ENCODE measurements around the gene DLG2.

DLG2 gene

DNA sequence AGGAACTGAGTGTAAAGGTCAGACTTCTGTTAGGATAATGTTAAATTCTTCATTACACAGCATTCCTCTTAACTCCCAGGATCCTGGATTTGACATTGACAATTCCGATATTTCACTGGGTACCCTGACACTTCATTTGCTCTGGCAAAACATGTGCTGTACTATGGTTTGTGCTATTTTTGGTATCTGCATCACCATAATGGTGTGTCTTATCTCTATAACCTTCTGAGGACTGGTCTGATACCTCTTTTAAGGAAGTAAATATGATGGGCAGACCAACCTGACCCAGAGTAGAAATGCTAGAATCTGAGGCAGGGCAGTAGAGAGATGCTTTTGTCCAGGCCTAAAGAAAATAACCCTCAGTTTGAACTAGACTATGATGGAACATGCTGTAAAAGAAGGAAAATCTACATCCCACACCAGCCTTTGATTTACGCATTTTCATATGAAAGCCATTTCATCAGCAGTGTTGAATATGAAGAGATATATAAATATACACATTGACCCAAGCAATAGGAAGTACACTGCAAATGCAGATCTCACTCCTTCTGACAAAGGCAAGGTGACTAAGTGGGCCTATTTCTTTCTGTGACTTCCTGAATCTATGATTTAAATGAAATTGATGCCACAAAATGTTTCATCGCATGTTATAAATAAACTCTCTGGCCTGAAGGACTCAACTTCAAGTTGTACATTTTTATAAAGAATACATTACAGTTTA, 966.7 kb downstream of the DLG2 start:
- DNase-seq (ENCODE audit: low read depth) = no peak

DNA sequence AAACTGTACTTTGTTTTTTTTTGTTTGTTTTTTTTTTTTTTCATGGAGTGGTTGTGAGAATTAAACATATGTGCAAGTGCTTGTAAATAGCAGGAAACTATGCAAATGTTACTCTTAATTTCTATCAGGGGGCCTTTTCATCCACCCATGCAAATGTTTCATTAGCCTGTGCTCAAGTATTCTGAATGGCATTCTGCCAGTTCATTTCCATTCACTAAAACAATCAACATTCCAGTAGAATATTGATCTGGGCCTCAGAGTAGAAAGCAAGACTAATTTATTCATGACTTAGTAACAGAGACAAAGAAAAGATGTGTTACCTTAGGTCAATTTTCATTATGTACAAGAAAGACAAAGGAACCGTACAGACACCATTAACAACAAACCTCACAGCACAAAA, 971.4 kb downstream of the DLG2 start:
- DNase-seq (ENCODE audit: low read depth) = no peak

GRCh38 chr11:84648471-84648870, 978.7 kb downstream of the DLG2 start:
- DNase-seq (ENCODE audit: low read depth) = no peak

DNA sequence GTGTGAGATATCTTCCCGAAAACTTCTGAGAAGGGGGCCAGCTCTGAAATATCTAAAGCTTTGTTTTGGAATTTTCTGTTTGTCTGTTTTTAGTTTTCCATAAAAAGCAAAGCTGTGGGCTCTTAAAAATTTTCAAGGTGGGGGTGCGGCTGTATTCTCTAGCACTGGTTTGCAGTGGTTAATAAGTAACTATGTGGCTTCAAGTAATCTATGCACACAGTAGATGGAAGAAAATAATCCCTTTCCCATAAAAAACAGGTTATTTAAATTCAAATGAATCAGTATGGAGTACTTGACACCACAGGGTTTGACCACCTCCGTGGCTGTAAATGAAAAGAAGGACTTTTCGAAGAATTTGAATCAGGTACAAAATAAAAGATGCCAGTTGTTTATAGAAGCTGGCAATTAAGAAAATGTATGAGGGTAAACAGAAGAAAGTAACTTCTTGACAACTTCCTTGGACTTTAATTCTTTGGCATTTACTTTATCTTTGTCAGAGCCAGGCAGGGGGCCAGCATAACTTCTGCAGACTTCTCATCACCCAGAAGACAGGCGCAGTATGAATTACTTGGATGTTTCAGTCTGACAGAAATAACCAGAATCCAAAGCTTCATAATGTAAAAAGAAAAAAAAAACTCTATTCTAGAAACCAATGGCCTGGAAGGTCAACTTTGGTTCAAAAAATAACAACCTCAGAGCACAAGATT, 981.0 kb downstream of the DLG2 start:
- no peak for DNase-seq (ENCODE audit: low read depth)

DNA sequence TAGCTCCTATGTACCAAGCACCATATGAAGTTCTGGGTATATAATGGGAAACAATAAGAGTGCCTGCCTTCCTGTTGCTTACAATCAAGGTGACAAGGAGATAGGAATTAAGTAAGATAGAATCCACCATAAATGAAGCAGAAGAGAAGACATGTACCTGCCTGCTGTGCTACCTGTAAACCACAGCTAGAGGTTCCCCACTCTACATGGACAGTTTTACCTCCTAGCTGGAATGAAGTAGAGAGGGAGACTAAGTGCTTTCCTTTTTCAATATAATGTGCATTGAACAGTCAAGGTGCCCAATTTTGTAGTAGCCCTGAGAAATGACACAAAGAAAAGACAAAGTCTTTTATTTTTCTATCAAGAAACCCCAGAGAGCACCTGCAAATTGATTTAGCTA, 984.6 kb downstream of the DLG2 start:
- no peak for DNase-seq (ENCODE audit: low read depth)

DNA sequence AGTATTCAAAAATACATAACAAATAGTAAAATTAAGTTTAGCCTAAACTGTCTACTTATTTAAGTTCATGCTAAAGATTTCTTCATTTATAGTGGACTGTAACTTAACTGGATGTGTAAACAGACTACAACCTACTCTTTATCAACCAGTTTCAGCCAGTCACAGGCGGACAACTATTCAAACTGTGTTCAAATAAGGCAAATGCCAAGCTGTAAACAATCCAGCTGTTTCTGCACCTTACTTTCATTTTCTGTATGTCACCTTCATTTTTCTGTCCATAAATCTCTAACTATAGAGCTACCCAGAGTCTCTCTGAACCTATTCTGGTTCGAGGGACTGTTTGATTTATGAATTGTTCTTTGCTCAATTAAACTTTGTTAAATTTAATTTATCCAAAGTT, 992.8 kb downstream of the DLG2 start:
- no peak for DNase-seq (ENCODE audit: low read depth)

GRCh38 chr11:84628871-84629620, 998.1 kb downstream of the DLG2 start:
- DNase-seq (ENCODE audit: low read depth) = no peak

- peak; percentile 2 for DNase-seq (ENCODE audit: low read depth)
These were observed 1000.9 kb downstream of the DLG2 start for GRCh38 chr11:84626256-84626655.

DNA sequence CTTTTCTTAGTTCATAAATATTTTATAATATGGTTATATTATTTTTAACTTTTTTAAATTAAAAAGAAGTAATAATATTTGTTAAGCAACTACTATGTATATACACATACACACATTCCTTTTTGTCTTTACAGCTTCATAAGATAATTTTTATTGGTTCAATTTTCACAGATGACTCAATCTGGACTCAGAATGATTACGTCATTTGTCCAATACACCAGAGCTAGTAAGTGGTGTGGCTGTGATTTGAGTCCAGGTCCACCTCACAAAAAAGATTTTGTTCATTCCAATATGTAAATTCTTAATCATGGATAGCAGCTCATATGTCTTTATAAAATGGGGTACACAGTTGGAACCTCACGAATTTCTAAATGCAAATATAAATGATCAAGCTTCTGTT, 1014.5 kb downstream of the DLG2 start:
- no peak for DNase-seq (ENCODE audit: low read depth)

DNA sequence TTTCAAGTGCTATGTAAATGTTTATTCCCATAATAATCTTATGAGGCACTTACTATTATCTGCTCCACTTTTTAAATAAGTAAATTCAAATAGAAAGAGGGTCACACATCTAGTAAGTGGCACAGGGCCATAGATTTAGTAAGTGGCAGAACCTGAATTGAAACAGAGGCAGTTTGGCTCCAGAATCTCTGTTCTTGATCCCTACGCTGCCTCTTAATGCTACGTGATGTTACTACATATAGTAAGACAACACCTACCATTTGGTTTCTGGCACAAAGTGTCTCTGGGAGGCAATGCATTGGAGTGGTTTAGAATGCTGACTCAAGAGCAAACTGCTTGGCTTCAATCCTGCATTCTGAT, 1018.3 kb downstream of the DLG2 start:
- no peak for DNase-seq (ENCODE audit: low read depth)

- no peak for DNase-seq (ENCODE audit: low read depth)
These were observed 1018.9 kb downstream of the DLG2 start for GRCh38 chr11:84607975-84608836.

GRCh38 chr11:84594602-84595001, 1032.5 kb downstream of the DLG2 start:
- no peak for DNase-seq (ENCODE audit: low read depth)

GRCh38 chr11:84590106-84590505, 1037.0 kb downstream of the DLG2 start:
- DNase-seq (ENCODE audit: low read depth) = no peak

DNA sequence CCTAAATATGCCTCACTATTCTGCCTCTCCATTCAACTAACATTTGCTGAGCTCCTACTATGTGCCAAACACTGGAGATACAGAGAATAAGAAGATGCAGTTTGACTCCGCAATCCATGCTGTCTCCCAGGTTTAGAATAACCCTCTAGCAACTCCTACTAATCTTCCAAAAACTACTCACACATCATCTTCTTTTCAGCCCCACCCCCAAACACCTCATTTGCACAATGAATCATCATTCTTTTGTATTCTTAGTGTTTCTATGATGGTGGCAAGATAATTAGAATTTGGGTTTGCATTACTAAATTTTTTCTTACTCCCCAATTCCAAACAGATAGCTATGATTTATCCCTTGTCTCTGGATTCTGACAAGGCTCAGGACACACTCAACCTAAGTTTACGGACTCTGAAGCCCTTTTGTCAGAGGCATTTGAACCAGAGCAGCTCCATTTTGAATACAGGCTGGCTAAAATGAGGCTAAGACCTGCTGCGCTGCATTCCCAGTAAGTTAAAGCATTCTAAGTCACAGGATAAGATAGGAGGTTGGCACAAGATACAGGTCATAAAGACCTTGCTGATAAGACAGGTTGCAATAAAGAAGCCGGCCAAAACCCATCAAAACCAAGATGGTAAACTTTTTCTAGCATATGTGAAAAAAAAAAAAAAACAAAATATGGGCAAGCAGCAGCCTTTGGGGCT, 1038.9 kb downstream of the DLG2 start:
- DNase-seq (ENCODE audit: low read depth) = no peak

- DNase-seq (ENCODE audit: low read depth) = no peak
These were observed 1044.0 kb downstream of the DLG2 start for GRCh38 chr11:84583106-84583505.

DNA sequence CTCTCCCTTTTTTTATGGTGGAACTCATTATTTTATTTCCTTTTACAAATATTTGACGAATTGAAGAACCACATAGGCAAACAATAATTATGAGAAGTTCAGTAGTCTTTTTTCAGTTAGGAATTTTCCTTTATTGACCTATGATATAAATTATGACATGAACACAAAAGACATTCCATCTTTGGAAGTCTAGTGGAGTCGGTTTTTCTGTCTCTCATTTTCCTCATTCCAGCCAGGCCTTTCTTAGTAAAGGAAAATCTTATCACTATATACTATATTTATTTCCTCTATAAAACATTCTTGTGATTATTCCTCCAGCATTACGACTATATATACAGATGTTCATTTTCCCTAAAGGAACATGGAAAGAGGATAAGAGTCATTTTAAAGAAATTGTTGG, 1046.1 kb downstream of the DLG2 start:
- DNase-seq (ENCODE audit: low read depth) = no peak

DNA sequence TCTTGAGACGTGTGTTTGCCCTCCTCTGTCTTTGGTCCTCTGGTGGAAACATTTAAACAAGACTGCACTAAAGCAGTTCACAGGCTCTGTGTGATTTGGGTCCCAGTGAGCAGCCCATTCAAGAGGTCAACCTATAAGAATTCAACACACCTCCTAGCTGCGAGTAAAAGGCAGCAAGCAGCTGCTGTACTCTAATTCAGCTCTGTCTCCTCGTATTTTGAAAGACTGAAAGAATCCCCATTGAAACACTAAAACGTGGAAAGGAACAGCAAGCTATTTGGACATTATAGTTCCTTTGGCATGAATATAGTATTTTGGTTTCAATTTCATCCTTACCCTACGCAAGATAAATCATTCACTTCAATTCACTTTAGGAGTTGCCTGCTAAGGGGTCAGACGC, 1046.7 kb downstream of the DLG2 start:
- no peak for DNase-seq (ENCODE audit: low read depth)

GRCh38 chr11:84573868-84574267, 1053.3 kb downstream of the DLG2 start:
- DNase-seq (ENCODE audit: low read depth) = no peak

DNA sequence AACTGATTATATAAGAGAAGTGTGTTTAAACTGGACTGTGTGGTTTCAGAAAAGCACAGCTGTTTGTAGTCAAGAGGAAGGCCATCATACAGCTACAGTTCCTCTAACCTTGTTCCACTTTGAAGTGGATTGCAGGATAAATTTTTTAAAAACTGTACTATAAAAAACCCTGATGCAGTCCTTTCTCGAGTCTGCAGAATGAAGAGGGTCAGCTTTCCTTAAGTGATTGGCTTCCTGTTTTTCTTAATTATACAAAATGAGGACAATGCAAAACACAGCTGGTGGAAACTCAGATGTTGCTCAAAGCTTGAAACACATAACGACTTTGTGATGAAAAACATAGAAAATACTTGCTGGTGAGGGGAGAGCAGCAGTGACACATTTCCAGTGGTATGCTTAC, 1060.5 kb downstream of the DLG2 start:
- no peak for DNase-seq (ENCODE audit: low read depth)

DNA sequence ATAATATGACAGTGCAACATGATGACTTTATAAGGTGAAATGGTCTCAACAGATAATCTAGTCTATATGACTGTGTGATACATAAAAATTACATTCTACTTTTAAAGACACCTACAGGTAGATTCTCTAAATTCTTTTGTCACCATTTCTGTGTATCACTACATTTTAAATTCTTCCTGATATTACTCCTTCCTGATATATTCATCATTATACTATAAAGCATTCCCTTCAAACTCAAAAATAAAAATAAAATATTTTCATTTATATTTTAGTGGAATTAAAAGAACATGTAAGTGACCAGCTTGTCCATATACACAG, 1062.3 kb downstream of the DLG2 start:
- DNase-seq (ENCODE audit: low read depth) = no peak

- peak; percentile 24 for DNase-seq (ENCODE audit: low read depth)
These were observed 1062.8 kb downstream of the DLG2 start for GRCh38 chr11:84564180-84564866.

All from stromal cell of bone marrow (primary cell).